ENCODE measurements around the gene CPEB3.

DNA sequence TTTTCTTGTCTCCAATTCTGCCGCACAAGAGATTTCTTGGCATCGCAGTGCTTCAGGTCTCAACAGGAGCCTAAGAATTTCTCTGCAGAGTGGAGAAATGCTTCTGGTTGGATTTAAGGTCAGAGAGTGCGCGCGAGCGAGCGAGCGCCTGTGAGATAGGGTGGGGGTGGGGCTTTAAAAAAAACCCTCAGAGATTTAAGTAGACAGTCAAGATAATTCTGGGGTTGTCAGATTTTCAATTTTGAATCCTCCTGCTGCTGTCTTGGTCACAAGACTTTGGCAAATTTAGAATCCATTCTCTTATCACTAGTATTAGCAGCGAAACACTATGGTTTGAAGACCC lies 49.7 kb downstream of the CPEB3 start:
- TF ChIP-seq, protein P1, sequence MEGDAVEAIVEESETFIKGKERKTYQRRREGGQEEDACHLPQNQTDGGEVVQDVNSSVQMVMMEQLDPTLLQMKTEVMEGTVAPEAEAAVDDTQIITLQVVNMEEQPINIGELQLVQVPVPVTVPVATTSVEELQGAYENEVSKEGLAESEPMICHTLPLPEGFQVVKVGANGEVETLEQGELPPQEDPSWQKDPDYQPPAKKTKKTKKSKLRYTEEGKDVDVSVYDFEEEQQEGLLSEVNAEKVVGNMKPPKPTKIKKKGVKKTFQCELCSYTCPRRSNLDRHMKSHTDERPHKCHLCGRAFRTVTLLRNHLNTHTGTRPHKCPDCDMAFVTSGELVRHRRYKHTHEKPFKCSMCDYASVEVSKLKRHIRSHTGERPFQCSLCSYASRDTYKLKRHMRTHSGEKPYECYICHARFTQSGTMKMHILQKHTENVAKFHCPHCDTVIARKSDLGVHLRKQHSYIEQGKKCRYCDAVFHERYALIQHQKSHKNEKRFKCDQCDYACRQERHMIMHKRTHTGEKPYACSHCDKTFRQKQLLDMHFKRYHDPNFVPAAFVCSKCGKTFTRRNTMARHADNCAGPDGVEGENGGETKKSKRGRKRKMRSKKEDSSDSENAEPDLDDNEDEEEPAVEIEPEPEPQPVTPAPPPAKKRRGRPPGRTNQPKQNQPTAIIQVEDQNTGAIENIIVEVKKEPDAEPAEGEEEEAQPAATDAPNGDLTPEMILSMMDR (IDR thresholded peaks at IDR 0.05): no peak
- TF ChIP-seq POLR2A (IDR thresholded peaks at IDR 0.05): no peak

Measured in thyroid gland (tissue), 4 donors.